A549 (cell line): Measurements from ENCODE around the gene FBXW9. TPM values are rescaled to one million over a fixed set of nuclear protein-coding genes. Genes with fewer than 3 reads are reported as not detected.

Source experiments
- ATAC-seq, 2 experiments: fragments of 200-7000 bp in 1 of 2; fragments of >200 bp in 1 of 2; cut with Nextera tagmentation in 1 of 2; cut with Tn5 transposase in 1 of 2; 3 replicates each; pipeline versions ENCODE4 v1.8.0 to v1.9.1; 2018 to 2020; ENCODE audit warnings: mild to moderate bottlenecking in 1 of 2, moderate library complexity in 1 of 2
- CTCF ChIA-PET: fragments of 300-600 bp; sonication (Branson Sonifier 250); formaldehyde crosslinking; extraction: SDS; loops from one replicate; lab custom pipeline; 2021; ENCODE audit warnings: antibody characterized with exemption, inconsistent platforms; lab: Yijun Ruan, JAX
- POLR2A ChIA-PET: fragments of 350-600 bp; formaldehyde crosslinking; extraction: SDS; loops from one replicate; lab custom pipeline; 2021; ENCODE audit warnings: antibody characterized with exemption, inconsistent platforms; lab: Yijun Ruan, JAX
- DNase-seq, 2 experiments: peaks; one replicate each; pipeline versions ENCODE4 v3.0.0 to v3.0.0-alpha.2; 2011 to 2016; ENCODE audit warnings: low read depth in 1 of 2, low spot score in 1 of 2
- FAIRE-seq: peaks from 2 replicates; lab custom pipeline; 2011; peaks lifted over from hg19 to GRCh38; lab: Jason Lieb, UNC
- H3K27ac ChIP-seq, 2 experiments: fragments of >200 bp; sonication (Bioruptor Twin); formaldehyde crosslinking; 3 replicates each; pipeline ENCODE4 v1.5.1; 2016 to 2017
- H3K4me1 ChIP-seq: fragments of >200 bp; sonication (Bioruptor Twin); formaldehyde crosslinking; 3 replicates; pipeline ENCODE4 v1.6.1; 2016
- H3K4me2 ChIP-seq: fragments of >200 bp; sonication (Bioruptor Twin); formaldehyde crosslinking; 3 replicates; pipeline ENCODE4 v1.6.1; 2016
- H3K4me3 ChIP-seq: fragments of >200 bp; sonication (Bioruptor Twin); formaldehyde crosslinking; 3 replicates; pipeline ENCODE4 v1.5.1; 2016
- H3K9me3 ChIP-seq: fragments of >200 bp; sonication (Bioruptor Twin); formaldehyde crosslinking; 3 replicates; pipeline ENCODE4 v1.6.1; 2016
- BHLHE40 ChIP-seq: IDR thresholded peaks from 2 replicates; pipeline ENCODE4 v1.6.1; 2012; ENCODE audit warnings: low read depth, low read length, inconsistent platforms
- CBX8 ChIP-seq: fragments of 200-600 bp; sonication (generic); IDR thresholded peaks from 2 replicates; pipeline ENCODE4 v1.6.1; 2016
- CHD4 ChIP-seq: fragments of 200-600 bp; sonication (generic); IDR thresholded peaks from 2 replicates; pipeline ENCODE4 v1.6.1; 2016; ENCODE audit warnings: antibody characterized with exemption, mild to moderate bottlenecking, borderline replicate concordance
- EP300 ChIP-seq, 2 experiments: fragments of >200 bp; sonication (Bioruptor Twin); formaldehyde crosslinking; IDR thresholded peaks; 2 replicates in 1 of 2; 3 replicates in 1 of 2; pipeline ENCODE4 v1.6.1; 2016 to 2017
- FOSB ChIP-seq: fragments of 250-450 bp; sonication (Bioruptor Pico); IDR thresholded peaks from 2 replicates; pipeline ENCODE4 v1.5.0; 2020; ENCODE audit warnings: mild to moderate bottlenecking, moderate library complexity
- HDAC2 ChIP-seq: fragments of 200-600 bp; sonication (generic); IDR thresholded peaks from 2 replicates; pipeline ENCODE4 v1.6.1; 2016
- HEYL ChIP-seq: fragments of 250-450 bp; sonication (Bioruptor Pico); IDR thresholded peaks from 2 replicates; pipeline ENCODE4 v1.8.0; 2021; ENCODE audit warnings: mild to moderate bottlenecking, moderate library complexity
- HOXB5 ChIP-seq: fragments of 250-450 bp; sonication (Bioruptor Pico); IDR thresholded peaks from 2 replicates; pipeline ENCODE4 v1.5.0; 2020; ENCODE audit warnings: mild to moderate bottlenecking, moderate library complexity
- JUNB ChIP-seq: fragments of >200 bp; sonication (Bioruptor Twin); formaldehyde crosslinking; IDR thresholded peaks from 2 replicates; pipeline ENCODE4 v1.6.1; 2016
- NR3C1 ChIP-seq: fragments of >200 bp; sonication (Bioruptor Twin); formaldehyde crosslinking; IDR thresholded peaks from 3 replicates; pipeline ENCODE4 v1.6.1; 2017
- PHF8 ChIP-seq: fragments of 200-600 bp; sonication (generic); IDR thresholded peaks from 2 replicates; pipeline ENCODE4 v1.6.1; 2016; ENCODE audit warnings: low read depth, mild to moderate bottlenecking, antibody characterized with exemption, moderate library complexity, borderline replicate concordance
- POLR2A ChIP-seq: IDR thresholded peaks from 2 replicates; pipeline ENCODE4 v1.6.1; 2012; ENCODE audit warnings: mild to moderate bottlenecking, low read length
- POLR2AphosphoS2 ChIP-seq: conservative IDR thresholded peaks from 2 replicates; pipeline ENCODE4 v1.6.1; 2012; ENCODE audit warnings: low read length, improper control_type of control experiment, inconsistent platforms
- RAD21 ChIP-seq, 2 experiments: fragments of >200 bp in 1 of 2; sonication (Bioruptor Twin) in 1 of 2; formaldehyde crosslinking in 1 of 2; IDR thresholded peaks in 1 of 2; conservative IDR thresholded peaks in 1 of 2; 2 replicates in 1 of 2; 3 replicates in 1 of 2; pipeline ENCODE4 v1.6.1; 2012 to 2018; ENCODE audit warnings: inconsistent platforms in 1 of 2
- RARB ChIP-seq: fragments of 250-450 bp; sonication (Bioruptor Pico); IDR thresholded peaks from 2 replicates; pipeline ENCODE4 v1.8.0; 2021; ENCODE audit warnings: mild to moderate bottlenecking, moderate library complexity
- RFX5 ChIP-seq: fragments of 450-650 bp; IDR thresholded peaks from 2 replicates; pipeline ENCODE4 v1.7.1; 2014; ENCODE audit warnings: antibody characterized with exemption, mild to moderate bottlenecking, moderate library complexity
- SREBF2 ChIP-seq: fragments of 450-650 bp; IDR thresholded peaks from 2 replicates; pipeline ENCODE4 v1.6.1; 2014; ENCODE audit warnings: mild to moderate bottlenecking, moderate library complexity
- WGBS: methylation state at CpG from one replicate; pipeline ENCODE4 v1.1.6; 2017; ENCODE audit errors: missing lambda C conversion rate; 5-methylcytosine and 5-hydroxymethylcytosine counted together
- polyA plus RNA-seq, 4 experiments: library from polyadenylated mRNA; depleted of rRNA in 3 of 4; stranded (reverse); fragments of >200 nt; fragmentation: RNase III in 1 of 4; extraction: RNeasy Plus Mini Kit Qiagen cat#74134 plus additional on column Dnase treatment in 1 of 4; gene quantifications; 2 replicates in 3 of 4; 3 replicates in 1 of 4; pipeline ENCODE4 v1.2.3, GENCODE V29; 2011 to 2017
- TF ChIP-seq, protein P1 (sequence below): fragments of 150-350 bp; IDR thresholded peaks from 2 replicates; pipeline ENCODE4 v1.6.1; 2014; ENCODE audit warnings: low read depth, mild to moderate bottlenecking, low read length
- TF ChIP-seq, protein P2 (sequence below): IDR thresholded peaks from 2 replicates; pipeline ENCODE4 v1.6.1; 2012
- TF ChIP-seq, protein P3 (sequence below): fragments of >200 bp; sonication (Bioruptor Twin); formaldehyde crosslinking; IDR thresholded peaks from 3 replicates; pipeline ENCODE4 v1.5.1; 2016
- TF ChIP-seq, protein P4 (sequence below): IDR thresholded peaks from 2 replicates; pipeline ENCODE4 v1.6.1; 2012; ENCODE audit warnings: low read depth, borderline replicate concordance
- TF ChIP-seq, protein P5 (sequence below): IDR thresholded peaks from 2 replicates; pipeline ENCODE4 v1.6.1; 2012
- TF ChIP-seq, protein P6 (sequence below): fragments of 250-450 bp; sonication (Bioruptor Pico); IDR thresholded peaks from 2 replicates; pipeline ENCODE4 v1.5.0; 2020; ENCODE audit warnings: low read depth, mild to moderate bottlenecking, moderate library complexity

FBXW9 gene
- polyA plus RNA-seq, 2 of the 4 experiments (the other 2 are of a cell fraction): 5.7 to 8.0 TPM

DNA sequence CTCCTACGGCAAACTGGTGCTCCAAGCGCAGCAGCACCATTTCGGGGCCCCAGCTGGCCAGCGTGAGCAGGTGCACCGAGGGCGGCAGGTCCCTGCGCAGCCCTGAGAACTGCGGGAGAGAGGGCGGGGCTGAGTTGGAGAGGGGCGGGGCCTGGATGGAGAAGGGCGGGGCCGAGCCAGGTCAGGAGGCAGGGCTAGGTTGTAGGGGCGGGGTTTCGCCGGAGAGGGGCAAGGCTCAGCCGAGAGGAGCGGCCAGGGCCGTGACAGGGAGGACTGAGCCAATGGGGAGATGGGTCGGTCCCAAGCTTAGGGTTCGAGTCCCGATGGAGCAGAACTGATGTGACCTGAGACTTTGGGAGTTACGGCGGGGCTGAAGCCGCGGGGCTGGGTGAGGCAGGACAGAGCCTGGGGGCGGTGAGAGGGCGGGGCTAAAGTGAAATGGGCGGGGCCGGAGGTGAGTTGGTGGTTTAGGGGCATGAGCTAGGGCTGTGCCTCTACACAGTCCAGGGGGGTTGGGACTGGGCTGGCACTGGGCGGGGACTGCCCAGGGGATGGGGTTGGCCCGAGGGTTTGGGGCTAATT is 48.9 kb downstream of the FBXW9 start:
- Histone ChIP-seq H3K4me1 (no peaks in the 10 kb centered on the region), H3K4me2 (no peak overlapping the region), H3K27ac (no peak overlapping the region), H3K4me3 (no peak overlapping the region), H3K9me3 (peaks cover 5% of the 10 kb centered on the region; the same call in 1 of the 3 replicates)
- FAIRE-seq: no peak
- ChIA-PET CTCF (no interaction called here), POLR2A (no interaction called here)
- peak; percentile 26 to 62; a peak in 3 of 6 replicates for ATAC-seq
- WGBS: 29% methylated on average over 12 of the region's 31 CpGs
- no peak for DNase-seq
- TF ChIP-seq POLR2AphosphoS2: no peak
- TF ChIP-seq, protein P1, sequence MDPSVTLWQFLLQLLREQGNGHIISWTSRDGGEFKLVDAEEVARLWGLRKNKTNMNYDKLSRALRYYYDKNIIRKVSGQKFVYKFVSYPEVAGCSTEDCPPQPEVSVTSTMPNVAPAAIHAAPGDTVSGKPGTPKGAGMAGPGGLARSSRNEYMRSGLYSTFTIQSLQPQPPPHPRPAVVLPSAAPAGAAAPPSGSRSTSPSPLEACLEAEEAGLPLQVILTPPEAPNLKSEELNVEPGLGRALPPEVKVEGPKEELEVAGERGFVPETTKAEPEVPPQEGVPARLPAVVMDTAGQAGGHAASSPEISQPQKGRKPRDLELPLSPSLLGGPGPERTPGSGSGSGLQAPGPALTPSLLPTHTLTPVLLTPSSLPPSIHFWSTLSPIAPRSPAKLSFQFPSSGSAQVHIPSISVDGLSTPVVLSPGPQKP: no peak
- TF ChIP-seq CHD4: no peak
- TF ChIP-seq, protein P2, sequence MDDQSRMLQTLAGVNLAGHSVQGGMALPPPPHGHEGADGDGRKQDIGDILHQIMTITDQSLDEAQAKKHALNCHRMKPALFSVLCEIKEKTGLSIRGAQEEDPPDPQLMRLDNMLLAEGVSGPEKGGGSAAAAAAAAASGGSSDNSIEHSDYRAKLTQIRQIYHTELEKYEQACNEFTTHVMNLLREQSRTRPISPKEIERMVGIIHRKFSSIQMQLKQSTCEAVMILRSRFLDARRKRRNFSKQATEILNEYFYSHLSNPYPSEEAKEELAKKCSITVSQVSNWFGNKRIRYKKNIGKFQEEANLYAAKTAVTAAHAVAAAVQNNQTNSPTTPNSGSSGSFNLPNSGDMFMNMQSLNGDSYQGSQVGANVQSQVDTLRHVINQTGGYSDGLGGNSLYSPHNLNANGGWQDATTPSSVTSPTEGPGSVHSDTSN: no peak
- no peak for TF ChIP-seq SREBF2
- no peak for TF ChIP-seq RAD21 (conservative IDR thresholded peaks at IDR 0.05 in 1 of 2, IDR thresholded peaks at IDR 0.05 in 1 of 2)
- TF ChIP-seq, protein P3, sequence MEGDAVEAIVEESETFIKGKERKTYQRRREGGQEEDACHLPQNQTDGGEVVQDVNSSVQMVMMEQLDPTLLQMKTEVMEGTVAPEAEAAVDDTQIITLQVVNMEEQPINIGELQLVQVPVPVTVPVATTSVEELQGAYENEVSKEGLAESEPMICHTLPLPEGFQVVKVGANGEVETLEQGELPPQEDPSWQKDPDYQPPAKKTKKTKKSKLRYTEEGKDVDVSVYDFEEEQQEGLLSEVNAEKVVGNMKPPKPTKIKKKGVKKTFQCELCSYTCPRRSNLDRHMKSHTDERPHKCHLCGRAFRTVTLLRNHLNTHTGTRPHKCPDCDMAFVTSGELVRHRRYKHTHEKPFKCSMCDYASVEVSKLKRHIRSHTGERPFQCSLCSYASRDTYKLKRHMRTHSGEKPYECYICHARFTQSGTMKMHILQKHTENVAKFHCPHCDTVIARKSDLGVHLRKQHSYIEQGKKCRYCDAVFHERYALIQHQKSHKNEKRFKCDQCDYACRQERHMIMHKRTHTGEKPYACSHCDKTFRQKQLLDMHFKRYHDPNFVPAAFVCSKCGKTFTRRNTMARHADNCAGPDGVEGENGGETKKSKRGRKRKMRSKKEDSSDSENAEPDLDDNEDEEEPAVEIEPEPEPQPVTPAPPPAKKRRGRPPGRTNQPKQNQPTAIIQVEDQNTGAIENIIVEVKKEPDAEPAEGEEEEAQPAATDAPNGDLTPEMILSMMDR: no peak
- TF ChIP-seq PHF8: no peak
- no peak for TF ChIP-seq BHLHE40
- TF ChIP-seq RFX5: no peak
- TF ChIP-seq FOSB (CRISPR knock-in tag): no peak

DNA sequence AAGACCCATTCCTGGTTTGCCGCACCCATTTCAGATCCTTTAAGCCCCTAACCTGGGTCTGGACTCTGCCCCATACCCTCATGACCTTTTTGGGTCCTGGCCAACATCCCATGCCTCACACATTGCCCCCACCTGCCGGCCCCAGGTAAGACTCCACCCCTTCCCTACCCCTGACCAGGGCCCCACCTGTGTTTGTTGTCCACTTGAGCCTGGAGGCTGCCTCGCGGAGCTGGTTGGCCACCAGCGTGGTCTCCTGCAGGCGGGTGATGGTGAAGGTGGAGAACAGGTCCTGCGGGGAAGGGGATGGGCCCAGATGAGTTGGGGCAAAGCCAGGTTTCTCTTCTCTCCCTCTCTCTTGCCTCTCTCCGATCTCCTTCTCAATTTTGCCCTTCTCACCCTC is 49.4 kb downstream of the FBXW9 start:
- no peaks in the 10 kb centered on the region for H3K4me1 ChIP-seq
- FAIRE-seq: no peak
- TF ChIP-seq SREBF2 (no peak), HDAC2 (no peak), RARB (CRISPR knock-in tag) (no peak), EP300 (IDR thresholded peaks at IDR 0.05) (no peak)
- TF ChIP-seq, protein P2: no peak
- POLR2A ChIA-PET: no interaction called here
- no peak for ATAC-seq
- CTCF ChIA-PET: no interaction called here
- no peak overlapping the region for H3K4me3 ChIP-seq
- DNase-seq: no peak
- H3K27ac ChIP-seq: no peak overlapping the region
- H3K4me2 ChIP-seq: no peak overlapping the region
- peaks cover 5% of the 10 kb centered on the region; the same call in 1 of the 3 replicates for H3K9me3 ChIP-seq
- WGBS: 74% methylated on average over 8 of the region's 8 CpGs

DNA sequence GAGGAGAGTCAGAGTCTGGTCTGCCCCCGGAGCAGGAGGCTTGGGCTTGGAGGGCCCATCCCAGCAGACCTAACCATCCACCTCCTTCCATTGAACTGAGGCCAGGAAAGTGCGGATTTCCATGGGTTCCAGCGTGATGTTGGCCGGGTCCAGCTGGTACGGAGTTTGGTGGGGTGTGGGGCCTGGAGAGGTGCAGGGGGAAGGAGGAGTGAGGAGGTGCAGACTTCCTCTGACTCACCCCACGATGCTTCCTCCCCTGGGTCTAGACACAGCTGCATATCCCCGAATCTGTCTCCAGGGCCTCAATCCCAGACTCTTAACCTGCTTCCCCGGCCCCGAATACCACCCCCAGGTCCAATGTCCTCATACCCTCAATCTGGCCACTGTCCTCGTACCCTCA is 49.9 kb downstream of the FBXW9 start:
- DNase-seq: no peak
- TF ChIP-seq, protein P4, sequence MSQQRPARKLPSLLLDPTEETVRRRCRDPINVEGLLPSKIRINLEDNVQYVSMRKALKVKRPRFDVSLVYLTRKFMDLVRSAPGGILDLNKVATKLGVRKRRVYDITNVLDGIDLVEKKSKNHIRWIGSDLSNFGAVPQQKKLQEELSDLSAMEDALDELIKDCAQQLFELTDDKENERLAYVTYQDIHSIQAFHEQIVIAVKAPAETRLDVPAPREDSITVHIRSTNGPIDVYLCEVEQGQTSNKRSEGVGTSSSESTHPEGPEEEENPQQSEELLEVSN: no peak
- TF ChIP-seq CBX8 (no peak), POLR2A (no peak), JUNB (no peak), HEYL (CRISPR knock-in tag) (no peak), NR3C1 (no peak), HOXB5 (CRISPR knock-in tag) (no peak)
- TF ChIP-seq, protein P5, sequence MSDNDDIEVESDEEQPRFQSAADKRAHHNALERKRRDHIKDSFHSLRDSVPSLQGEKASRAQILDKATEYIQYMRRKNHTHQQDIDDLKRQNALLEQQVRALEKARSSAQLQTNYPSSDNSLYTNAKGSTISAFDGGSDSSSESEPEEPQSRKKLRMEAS: no peak
- TF ChIP-seq, protein P2: no peak
- TF ChIP-seq, protein P6, sequence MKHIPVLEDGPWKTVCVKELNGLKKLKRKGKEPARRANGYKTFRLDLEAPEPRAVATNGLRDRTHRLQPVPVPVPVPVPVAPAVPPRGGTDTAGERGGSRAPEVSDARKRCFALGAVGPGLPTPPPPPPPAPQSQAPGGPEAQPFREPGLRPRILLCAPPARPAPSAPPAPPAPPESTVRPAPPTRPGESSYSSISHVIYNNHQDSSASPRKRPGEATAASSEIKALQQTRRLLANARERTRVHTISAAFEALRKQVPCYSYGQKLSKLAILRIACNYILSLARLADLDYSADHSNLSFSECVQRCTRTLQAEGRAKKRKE (CRISPR knock-in tag): no peak

More for the DNA sequence above, 49.9 kb downstream of the FBXW9 start:
- peaks cover 5% of the 10 kb centered on the region; the same call in 1 of the 3 replicates for H3K9me3 ChIP-seq
- ATAC-seq (no peak), FAIRE-seq (no peak)
- WGBS: 93% methylated on average over 6 of the region's 10 CpGs
- H3K4me1 ChIP-seq: no peaks in the 10 kb centered on the region
- no peak overlapping the region for H3K4me3 ChIP-seq
- no peak overlapping the region for H3K4me2 ChIP-seq
- ChIA-PET POLR2A (no interaction called here), CTCF (no interaction called here)
- no peak overlapping the region for H3K27ac ChIP-seq
